Hepatocyte (in vitro differentiated cells): ENCODE data around the gene SLC7A10. TPM values are rescaled to one million over a fixed set of nuclear protein-coding genes. Genes with fewer than 3 reads are reported as not detected.

Experiments
- DNase-seq: peaks from one replicate; pipeline ENCODE4 v3.0.0-alpha.2; 2016; ENCODE audit warnings: low spot score
- H2AFZ ChIP-seq: fragments of 200-600 bp; sonication (generic); 2 replicates; pipeline ENCODE4 v1.6.0; 2016; ENCODE audit warnings: antibody characterized with exemption, mild to moderate bottlenecking
- H3K27ac ChIP-seq: fragments of 200-600 bp; sonication (generic); 2 replicates; pipeline ENCODE4 v1.5.1; 2016; ENCODE audit warnings: mild to moderate bottlenecking
- H3K27me3 ChIP-seq: fragments of 200-600 bp; sonication (generic); 2 replicates; pipeline ENCODE4 v1.6.1; 2016
- H3K36me3 ChIP-seq: fragments of 200-600 bp; sonication (generic); replicated peaks from 2 replicates; pipeline ENCODE4 v1.5.1; 2016; ENCODE audit warnings: low read depth; ENCODE audit not compliant: insufficient read depth
- H3K4me1 ChIP-seq: fragments of 200-600 bp; sonication (generic); 2 replicates; pipeline ENCODE4 v1.5.1; 2016; ENCODE audit warnings: mild to moderate bottlenecking, moderate library complexity; ENCODE audit not compliant: insufficient read depth
- H3K4me2 ChIP-seq: fragments of 200-600 bp; sonication (generic); 2 replicates; pipeline ENCODE4 v1.6.0; 2016
- H3K4me3 ChIP-seq: fragments of 200-600 bp; sonication (generic); 2 replicates; pipeline ENCODE4 v1.5.1; 2016; ENCODE audit warnings: mild to moderate bottlenecking
- H3K79me2 ChIP-seq: fragments of 200-600 bp; sonication (generic); 2 replicates; pipeline ENCODE4 v1.6.0; 2017; ENCODE audit warnings: mild to moderate bottlenecking
- H3K9me2 ChIP-seq: fragments of 200-600 bp; sonication (generic); replicated peaks from 2 replicates; pipeline ENCODE4 v1.6.0; 2017; ENCODE audit warnings: mild to moderate bottlenecking; ENCODE audit not compliant: insufficient read depth
- H3K9me3 ChIP-seq: fragments of 200-600 bp; sonication (generic); 2 replicates; pipeline ENCODE4 v1.5.1; 2016; ENCODE audit warnings: low read depth, mild to moderate bottlenecking
- H4K20me1 ChIP-seq: fragments of 200-600 bp; sonication (generic); 2 replicates; pipeline ENCODE4 v1.6.0; 2016; ENCODE audit warnings: mild to moderate bottlenecking; ENCODE audit not compliant: insufficient read depth, poor library complexity, severe bottlenecking
- CTCF ChIP-seq: fragments of 200-600 bp; sonication (generic); IDR thresholded peaks from 2 replicates; pipeline ENCODE4 v1.5.1; 2016; ENCODE audit warnings: antibody characterized with exemption, mild to moderate bottlenecking; ENCODE audit not compliant: poor library complexity
- EZH2 ChIP-seq: fragments of 200-600 bp; sonication (generic); IDR thresholded peaks from 2 replicates; pipeline ENCODE4 v1.6.1; 2016; ENCODE audit warnings: antibody characterized with exemption, mild to moderate bottlenecking, borderline replicate concordance
- EZH2phosphoT487 ChIP-seq: fragments of 200-600 bp; sonication (generic); IDR thresholded peaks from one replicate; pipeline ENCODE4 v1.6.1; 2018; ENCODE audit warnings: antibody characterized with exemption, mild to moderate bottlenecking, low read depth, moderate library complexity; ENCODE audit not compliant: unreplicated experiment, severe bottlenecking
- WGBS: methylation state at CpG from one replicate; pipeline ENCODE4 v1.1.6; 2016; ENCODE audit warnings: low lambda C conversion rate; ENCODE audit errors: missing lambda C conversion rate; 5-methylcytosine and 5-hydroxymethylcytosine counted together
- polyA plus RNA-seq: library from polyadenylated mRNA; unstranded; fragments of >200 nt; fragmentation: Nextera tagmentation; extraction: Ambion mirVana; gene quantifications from 2 replicates; pipeline ENCODE4 v1.2.1, GENCODE V29; 2016
- total RNA-seq: library from RNA; depleted of rRNA; stranded (reverse); fragments of >200 nt; gene quantifications from 2 replicates; pipeline ENCODE4 v1.2.3, GENCODE V29; 2014

Gene SLC7A10
- total and polyA plus RNA-seq, 2 experiments from 2014 or later: 5.5 to 7.3 TPM

DNA sequence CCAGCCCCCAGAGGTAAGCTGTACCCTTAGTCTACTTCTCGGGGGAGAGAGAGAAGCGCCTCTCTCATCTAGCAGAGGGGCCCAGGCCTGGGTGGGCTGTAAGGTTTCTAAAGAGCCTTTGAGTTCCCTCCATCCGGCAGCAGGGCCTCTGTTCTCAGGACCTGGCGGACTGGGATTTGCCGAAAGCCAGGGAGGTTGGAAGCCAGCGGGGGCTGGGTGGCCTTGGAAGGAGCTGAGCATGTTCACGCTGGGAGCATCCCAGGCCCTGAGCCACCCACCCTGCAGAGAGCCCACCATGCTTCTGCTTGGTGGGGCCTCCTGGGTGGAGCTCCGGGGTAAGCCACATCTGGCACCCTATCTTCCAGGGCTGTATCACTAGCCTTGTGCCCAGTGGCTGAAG lies 7.8 kb downstream of the SLC7A10 start:
- WGBS: 68% methylated on average over 8 of the region's 8 CpGs
- DNase-seq: no peak
- Histone ChIP-seq H3K79me2 (no peaks in the 10 kb centered on the region), H3K9me2 (no peaks in the 10 kb centered on the region), H3K4me1 (no peaks in the 10 kb centered on the region), H3K4me3 (no peak overlapping the region), H3K9me3 (no peaks in the 10 kb centered on the region), H4K20me1 (no peaks in the 10 kb centered on the region), H3K27ac (no peak overlapping the region), H3K27me3 (no peaks in the 10 kb centered on the region), H3K36me3 (no peaks in the 10 kb centered on the region), H3K4me2 (no peak overlapping the region), H2AFZ (no peak overlapping the region)
- TF ChIP-seq EZH2phosphoT487: no peak
- TF ChIP-seq CTCF: no peak
- no peak for TF ChIP-seq EZH2

GRCh38 chr19:33216198-33216830 lies 9.3 kb downstream of the SLC7A10 start:
- Histone ChIP-seq H4K20me1 (no peaks in the 10 kb centered on the region), H3K4me3 (no peak overlapping the region), H3K36me3 (no peaks in the 10 kb centered on the region), H3K4me1 (no peaks in the 10 kb centered on the region), H3K9me3 (no peaks in the 10 kb centered on the region), H3K27ac (no peak overlapping the region), H3K4me2 (no peak overlapping the region), H3K79me2 (no peaks in the 10 kb centered on the region), H3K27me3 (no peaks in the 10 kb centered on the region), H2AFZ (no peak overlapping the region), H3K9me2 (no peaks in the 10 kb centered on the region)
- WGBS: 67% methylated on average over 12 of the region's 12 CpGs
- TF ChIP-seq EZH2phosphoT487 (no peak), CTCF (no peak), EZH2 (no peak)
- no peak for DNase-seq

GRCh38 chr19:33215438-33216197 lies 10.0 kb downstream of the SLC7A10 start:
- Histone ChIP-seq H3K9me2 (no peaks in the 10 kb centered on the region), H3K27me3 (no peaks in the 10 kb centered on the region), H3K79me2 (no peaks in the 10 kb centered on the region), H2AFZ (no peak overlapping the region), H3K4me3 (no peak overlapping the region), H3K4me1 (no peaks in the 10 kb centered on the region), H3K4me2 (no peak overlapping the region), H3K36me3 (no peaks in the 10 kb centered on the region), H3K9me3 (no peaks in the 10 kb centered on the region), H3K27ac (no peak overlapping the region), H4K20me1 (no peaks in the 10 kb centered on the region)
- 94% methylated on average over 16 of the region's 19 CpGs for WGBS
- no peak for TF ChIP-seq EZH2
- no peak for TF ChIP-seq EZH2phosphoT487
- TF ChIP-seq CTCF: no peak
- DNase-seq: no peak
